ENCODE measurements around the gene TNFAIP2. TPM values are rescaled to one million over a fixed set of nuclear protein-coding genes. Genes with fewer than 3 reads are reported as not detected.

TNFAIP2 gene
- total and polyA plus RNA-seq, 2 donors (not counting 3 experiments of a cell fraction or from before 2014, with no cell fraction given), result 31.6 to 42.7 TPM

- DNase-seq (ENCODE audit: low read depth, low spot score), result no peak
- POLR2A ChIA-PET, result interaction anchor here (0.6 kb wide), 1 partner anchor 22 kb away, joined by 3 read pairs; no protein-coding TSS in a partner anchor
Observed at GRCh38 chr14:103104654-103105452, 18.4 kb upstream of the TNFAIP2 start.

More at GRCh38 chr14:103104654-103105452, 18.4 kb upstream of the TNFAIP2 start:
- peaks cover 28 to 29% of the 10 kb centered on the region in 2 experiments for H3K27me3 ChIP-seq (ENCODE audit: control insufficient read depth in 2 of 2, insufficient read depth in 2 of 2, low read length in 2 of 2)
- H3K4me3 ChIP-seq (replicated peaks in 1 of 3; ENCODE audit: insufficient read depth in 1 of 3, low read depth in 1 of 3, low read length in 3 of 3), result no peak overlapping the region
- H3K9me1 ChIP-seq (replicated peaks; ENCODE audit: control insufficient read depth, extremely low read depth, insufficient read depth, low read length), result no peaks in the 10 kb centered on the region
- dilution Hi-C loops (cut with MboI; ENCODE audit: extremely low pct_ligation_motif_present, low sequenced_read_pairs), result no loop called here
- intact Hi-C loops (cut with micrococcal nuclease), result loop anchor here (1.0 to 5.0 kb wide), 4 partner anchors 36 to 282 kb away; partner anchors contain the start of gene MARK3
- CTCF ChIA-PET, result interaction anchor here (0.6 to 7.9 kb wide), 64 partner anchors 8 to 438 kb away, joined by 3 to 257 read pairs (median 8); partner anchors contain the start of genes CDC42BPB, EXOC3L4, LBHD2 and TNFAIP2
- BruUV-seq (replicated peaks), result no TSS peak
- no peaks in the 10 kb centered on the region for H3K79me2 ChIP-seq (ENCODE audit: control insufficient read depth, insufficient read depth, low read length)
- H3K9ac ChIP-seq (replicated peaks; ENCODE audit: extremely low read depth, insufficient read depth, low read length), result no peak overlapping the region
- TF ChIP-seq GATA2 (IDR thresholded peaks at IDR 0.05; ENCODE audit: insufficient read depth, insufficient read length, low read depth, low read length) (no peak), CTCF (IDR thresholded peaks at IDR 0.05; ENCODE audit: extremely low read depth in 1 of 2, insufficient read depth in 1 of 2, low read depth in 1 of 2, low read length in 2 of 2) (peak; percentile 99), FOS (IDR thresholded peaks at IDR 0.05; ENCODE audit: borderline replicate concordance, insufficient read depth, low read length) (no peak), EZH2 (IDR thresholded peaks at IDR 0.05; ENCODE audit: borderline replicate concordance, low read depth, low read length, severe bottlenecking) (peak; percentile 60), POLR2A (IDR thresholded peaks at IDR 0.05; ENCODE audit: low read depth, low read length) (no peak)
- H4K20me1 ChIP-seq (replicated peaks; ENCODE audit: control insufficient read depth, extremely low read depth, insufficient read depth, low read length), result no peaks in the 10 kb centered on the region
- H3K36me3 ChIP-seq (ENCODE audit: control insufficient read depth in 2 of 2, extremely low read depth in 1 of 2, insufficient read depth in 2 of 2, low read length in 2 of 2), result no peaks in the 10 kb centered on the region
- FAIRE-seq, result no peak
- no peak overlapping the region for H2AFZ ChIP-seq (ENCODE audit: low read depth, low read length)
- no peak overlapping the region for H3K4me2 ChIP-seq (ENCODE audit: insufficient read depth, low read length)
- peaks cover 3% of the 10 kb centered on the region for H3K4me1 ChIP-seq (ENCODE audit: control insufficient read depth, extremely low read depth, insufficient read depth, low read length)
- H3K27ac ChIP-seq (ENCODE audit: insufficient read depth, low read depth, low read length), result no peak overlapping the region
- H3K9me3 ChIP-seq (replicated peaks; ENCODE audit: control insufficient read depth, insufficient read depth, low read length), result no peaks in the 10 kb centered on the region
